Measurements from ENCODE around the gene ERMARD.

Gene ERMARD

GRCh38 chr6:169723200-169723909, 28.1 kb upstream of the ERMARD start:
- H3K36me3 ChIP-seq (replicated peaks in 1 of 2; ENCODE audit: control insufficient read depth in 2 of 2, insufficient read depth in 2 of 2, low read length in 2 of 2) = peaks cover 0 to 39% of the 10 kb centered on the region in 2 donors
- peak overlapping the region; percentile 31 for H2BK120ac ChIP-seq (ENCODE audit: low read depth, low read length)
- no peak overlapping the region for H2BK15ac ChIP-seq (ENCODE audit: low read length)
- no peak overlapping the region for H2BK5ac ChIP-seq (ENCODE audit: low read length)
- H3K9me3 ChIP-seq (replicated peaks in 1 of 2; ENCODE audit: control insufficient read depth in 2 of 2, insufficient read depth in 1 of 2, low read depth in 1 of 2, low read length in 2 of 2) = no peaks in the 10 kb centered on the region
- H3K27ac ChIP-seq (replicated peaks; ENCODE audit: low read length) = peak overlapping the region; percentile 65
- H2BK12ac ChIP-seq (ENCODE audit: low read length) = no peak overlapping the region
- H2AFZ ChIP-seq (ENCODE audit: low read length) = peak overlapping the region; percentile 57
- no peak overlapping the region for H3K4ac ChIP-seq (ENCODE audit: low read length)
- H3K9ac ChIP-seq (ENCODE audit: low read depth, low read length, poor library complexity) = peak overlapping the region; percentile 96
- no peak overlapping the region for H4K8ac ChIP-seq (ENCODE audit: low read depth, low read length)
- peaks cover 4% of the 10 kb centered on the region for H3K79me1 ChIP-seq (ENCODE audit: low read depth, low read length)
- peak overlapping the region; percentile 46 for H2AK5ac ChIP-seq (ENCODE audit: low read depth, low read length)
- peak overlapping the region; percentile 94 for H3K18ac ChIP-seq (ENCODE audit: low read length)
- peaks cover 0 to 4% (median 0%) of the 10 kb centered on the region in 3 experiments for H3K27me3 ChIP-seq (ENCODE audit: control insufficient read depth in 3 of 3, insufficient read depth in 3 of 3, low read depth in 1 of 3, low read length in 3 of 3)
- no peak overlapping the region for H4K91ac ChIP-seq (ENCODE audit: low read depth, low read length, poor library complexity)
- peak overlapping the region; percentile 91 for H3K4me2 ChIP-seq (ENCODE audit: insufficient read depth, low read length, poor library complexity, severe bottlenecking)
- whole genome bisulfite sequencing, 2 donors (ENCODE audit: extremely low coverage in 2 of 2, insufficient read length in 2 of 2, insufficient replicate concordance in 1 of 2) = no CpG with 5 or more reads among the region's 70 CpGs
- H3K23ac ChIP-seq (ENCODE audit: low read depth, low read length, poor library complexity) = peak overlapping the region; percentile 55
- H3K14ac ChIP-seq (ENCODE audit: low read length) = peak overlapping the region; percentile 38
- peak overlapping the region; percentile 85 to 95 for H3K4me3 ChIP-seq (ENCODE audit: low read length in 2 of 2)
- peak; percentile 35 for DNase-seq (ENCODE audit: low spot score)
- peaks cover 8 to 16% of the 10 kb centered on the region in 2 donors for H3K4me1 ChIP-seq (ENCODE audit: control insufficient read depth in 2 of 2, insufficient read depth in 1 of 2, low read depth in 1 of 2, low read length in 2 of 2)

- Histone ChIP-seq H2AK5ac (ENCODE audit: low read depth, low read length) (peak overlapping the region; percentile 56), H3K27me3 (ENCODE audit: control insufficient read depth in 3 of 3, insufficient read depth in 3 of 3, low read depth in 1 of 3, low read length in 3 of 3) (peaks cover 0 to 4% (median 0%) of the 10 kb centered on the region in 3 experiments)
Measured at GRCh38 chr6:169723991-169724493, 27.4 kb upstream of the ERMARD start.

GRCh38 chr6:169724494-169725124, 26.8 kb upstream of the ERMARD start, which contains the start of gene PHF10:
PHF10 (minus strand) TSS chr6:169724500; CDS start chr6:169723931, 569 bp downstream.
- peak within 1 kb of the TSS; percentile 98 for H3K23ac ChIP-seq (ENCODE audit: low read depth, low read length, poor library complexity)
- no peaks in the 10 kb centered on the region for H3K9me3 ChIP-seq (replicated peaks in 1 of 2; ENCODE audit: control insufficient read depth in 2 of 2, insufficient read depth in 1 of 2, low read depth in 1 of 2, low read length in 2 of 2)
- peak within 1 kb of the TSS; percentile 99 for H2BK5ac ChIP-seq (ENCODE audit: low read length)
- peak within 1 kb of the TSS; percentile 91 for H3K4me2 ChIP-seq (ENCODE audit: insufficient read depth, low read length, poor library complexity, severe bottlenecking)
- H3K79me1 ChIP-seq (ENCODE audit: low read depth, low read length) = peaks cover 4% of the 10 kb centered on the region
- peak within 1 kb of the TSS; percentile 100 for H3K14ac ChIP-seq (ENCODE audit: low read length)
- peak within 1 kb of the TSS; percentile 100 for H3K18ac ChIP-seq (ENCODE audit: low read length)
- peak within 1 kb of the TSS; percentile 93 for H4K8ac ChIP-seq (ENCODE audit: low read depth, low read length)
- H3K4ac ChIP-seq (ENCODE audit: low read length) = peak within 1 kb of the TSS; percentile 100
- H3K4me1 ChIP-seq (ENCODE audit: control insufficient read depth in 2 of 2, insufficient read depth in 1 of 2, low read depth in 1 of 2, low read length in 2 of 2) = peaks cover 8 to 16% of the 10 kb centered on the region in 2 donors
- H3K27me3 ChIP-seq (ENCODE audit: control insufficient read depth in 3 of 3, insufficient read depth in 3 of 3, low read depth in 1 of 3, low read length in 3 of 3) = peaks cover 0 to 4% (median 0%) of the 10 kb centered on the region in 3 experiments
- H3K27ac ChIP-seq (replicated peaks; ENCODE audit: low read length) = peak within 1 kb of the TSS; percentile 98
- peak within 1 kb of the TSS; percentile 98 for H2BK12ac ChIP-seq (ENCODE audit: low read length)
- peak within 1 kb of the TSS; percentile 94 to 98 for H3K4me3 ChIP-seq (ENCODE audit: low read length in 2 of 2)
- H4K91ac ChIP-seq (ENCODE audit: low read depth, low read length, poor library complexity) = peak within 1 kb of the TSS; percentile 89
- peaks cover 0 to 27% of the 10 kb centered on the region in 2 donors for H3K36me3 ChIP-seq (replicated peaks in 1 of 2; ENCODE audit: control insufficient read depth in 2 of 2, insufficient read depth in 2 of 2, low read length in 2 of 2)
- peak within 1 kb of the TSS; percentile 100 for H2BK120ac ChIP-seq (ENCODE audit: low read depth, low read length)
- peak; percentile 73 for DNase-seq (ENCODE audit: low spot score)
- peak within 1 kb of the TSS; percentile 89 for H2BK15ac ChIP-seq (ENCODE audit: low read length)
- peak within 1 kb of the TSS; percentile 94 for H2AK5ac ChIP-seq (ENCODE audit: low read depth, low read length)
- WGBS, 2 donors (ENCODE audit: extremely low coverage in 2 of 2, insufficient read length in 2 of 2, insufficient replicate concordance in 1 of 2) = no CpG with 5 or more reads among the region's 89 CpGs
- peak within 1 kb of the TSS; percentile 100 for H3K9ac ChIP-seq (ENCODE audit: low read depth, low read length, poor library complexity)
- H2AFZ ChIP-seq (ENCODE audit: low read length) = peak within 1 kb of the TSS; percentile 96

More at GRCh38 chr6:169723991-169724493, 27.4 kb upstream of the ERMARD start:
- no peak overlapping the region for H2BK12ac ChIP-seq (ENCODE audit: low read length)
- H4K8ac ChIP-seq (ENCODE audit: low read depth, low read length) = peak overlapping the region; percentile 82
- peak overlapping the region; percentile 85 for H2BK15ac ChIP-seq (ENCODE audit: low read length)
- peaks cover 8 to 16% of the 10 kb centered on the region in 2 donors for H3K4me1 ChIP-seq (ENCODE audit: control insufficient read depth in 2 of 2, insufficient read depth in 1 of 2, low read depth in 1 of 2, low read length in 2 of 2)
- peak overlapping the region; percentile 73 for H3K23ac ChIP-seq (ENCODE audit: low read depth, low read length, poor library complexity)
- DNase-seq (ENCODE audit: low spot score) = peak; percentile 56
- H3K9me3 ChIP-seq (replicated peaks in 1 of 2; ENCODE audit: control insufficient read depth in 2 of 2, insufficient read depth in 1 of 2, low read depth in 1 of 2, low read length in 2 of 2) = no peaks in the 10 kb centered on the region
- H3K4me2 ChIP-seq (ENCODE audit: insufficient read depth, low read length, poor library complexity, severe bottlenecking) = peak overlapping the region; percentile 40
- WGBS, 2 donors (ENCODE audit: extremely low coverage in 2 of 2, insufficient read length in 2 of 2, insufficient replicate concordance in 1 of 2) = no CpG with 5 or more reads among the region's 89 CpGs
- no peak overlapping the region for H3K4ac ChIP-seq (ENCODE audit: low read length)
- peak overlapping the region; percentile 82 for H2AFZ ChIP-seq (ENCODE audit: low read length)
- peaks cover 4% of the 10 kb centered on the region for H3K79me1 ChIP-seq (ENCODE audit: low read depth, low read length)
- peak overlapping the region; percentile 85 for H4K91ac ChIP-seq (ENCODE audit: low read depth, low read length, poor library complexity)
- H3K36me3 ChIP-seq (replicated peaks in 1 of 2; ENCODE audit: control insufficient read depth in 2 of 2, insufficient read depth in 2 of 2, low read length in 2 of 2) = peaks cover 0 to 32% of the 10 kb centered on the region in 2 donors
- H3K9ac ChIP-seq (ENCODE audit: low read depth, low read length, poor library complexity) = peak overlapping the region; percentile 100
- peak overlapping the region; percentile 57 to 91 for H3K4me3 ChIP-seq (ENCODE audit: low read length in 2 of 2)
- peak overlapping the region; percentile 87 for H3K27ac ChIP-seq (replicated peaks; ENCODE audit: low read length)
- H3K18ac ChIP-seq (ENCODE audit: low read length) = peak overlapping the region; percentile 98
- no peak overlapping the region for H2BK120ac ChIP-seq (ENCODE audit: low read depth, low read length)
- H2BK5ac ChIP-seq (ENCODE audit: low read length) = no peak overlapping the region
- peak overlapping the region; percentile 82 for H3K14ac ChIP-seq (ENCODE audit: low read length)
